Stomach (tissue), 4 donors: ENCODE measurements around the gene NEMP1.

Source experiments
- CTCF ChIP-seq, 7 experiments: fragments of 450-650 bp in 4 of 7; fragments of 200-600 bp in 3 of 7; sonication (generic) in 3 of 7; IDR thresholded peaks; one replicate each; pipeline ENCODE4 v1.5.1; 2016 to 2019; ENCODE audit warnings: antibody characterized with exemption in 7 of 7, control low read depth in 2 of 7, mild to moderate bottlenecking in 1 of 7
- EP300 ChIP-seq: sonication (generic); formaldehyde crosslinking; IDR thresholded peaks from one replicate; pipeline ENCODE4 v1.6.1; 2017; ENCODE audit warnings: antibody characterized with exemption
- POLR2A ChIP-seq, 4 donors: fragments of 450-650 bp; IDR thresholded peaks; one replicate each; pipeline ENCODE4 v1.6.1; 2016; ENCODE audit warnings: antibody characterized with exemption in 4 of 4, control low read depth in 2 of 4, mild to moderate bottlenecking in 1 of 4, moderate library complexity in 1 of 4
- POLR2AphosphoS5 ChIP-seq, 3 donors: sonication (generic); formaldehyde crosslinking; IDR thresholded peaks; one replicate each; pipeline ENCODE4 v1.6.1; 2016; ENCODE audit warnings: antibody characterized with exemption in 3 of 3

DNA sequence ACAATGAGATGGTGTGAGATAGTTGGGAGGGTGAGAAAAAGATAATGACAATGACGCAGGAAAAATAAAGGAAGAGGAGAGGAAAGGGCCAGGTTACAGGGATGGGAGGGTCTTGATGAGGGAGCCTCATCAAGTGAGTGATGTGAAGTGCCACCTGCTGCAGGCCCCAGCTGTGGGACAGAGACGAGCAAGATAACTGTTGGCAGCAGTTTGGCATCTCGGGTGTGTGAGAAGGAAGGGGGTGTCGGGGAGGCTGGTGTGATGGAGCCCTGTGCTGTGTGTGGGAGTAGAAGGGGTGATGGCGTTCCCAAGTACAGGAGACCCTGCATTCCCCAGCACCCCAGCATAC, 50.8 kb downstream of the NEMP1 start:
- TF ChIP-seq POLR2A (IDR thresholded peaks at IDR 0.05) (no peak), CTCF (IDR thresholded peaks at IDR 0.05) (no peak), EP300 (no peak), POLR2AphosphoS5 (IDR thresholded peaks at IDR 0.05) (no peak)
